GM18526 (cell line): ENCODE data around the gene SPHKAP.

Source experiments
- POLR2A ChIP-seq: IDR thresholded peaks from 3 replicates; pipeline ENCODE4 v1.6.1; 2011; ENCODE audit not compliant: insufficient read length; ENCODE audit errors: extremely low read depth

The SPHKAP gene

GRCh38 chr2:228063558-228063957 is 117.9 kb downstream of the SPHKAP start:
- no peak for TF ChIP-seq POLR2A

- no peak for TF ChIP-seq POLR2A
Measured at GRCh38 chr2:228059735-228060134, 121.8 kb downstream of the SPHKAP start.

GRCh38 chr2:228056293-228057097 is 125.0 kb downstream of the SPHKAP start:
- no peak for TF ChIP-seq POLR2A

- TF ChIP-seq POLR2A, result no peak
Measured at GRCh38 chr2:228048838-228049490, 132.5 kb downstream of the SPHKAP start.

- no peak for TF ChIP-seq POLR2A
Measured at GRCh38 chr2:228040995-228041394, 140.5 kb downstream of the SPHKAP start.

- TF ChIP-seq POLR2A, result no peak
Measured at GRCh38 chr2:228039752-228040534, 141.5 kb downstream of the SPHKAP start.

- TF ChIP-seq POLR2A, result no peak
Measured at GRCh38 chr2:228038967-228039366, 142.5 kb downstream of the SPHKAP start.

- TF ChIP-seq POLR2A, result no peak
Measured at GRCh38 chr2:228037915-228038314, 143.6 kb downstream of the SPHKAP start.

GRCh38 chr2:228023619-228024018 is 157.9 kb downstream of the SPHKAP start:
- no peak for TF ChIP-seq POLR2A

GRCh38 chr2:228018311-228018710 is 163.2 kb downstream of the SPHKAP start:
- TF ChIP-seq POLR2A, result no peak

GRCh38 chr2:228017784-228018183 is 163.7 kb downstream of the SPHKAP start:
- no peak for TF ChIP-seq POLR2A

- TF ChIP-seq POLR2A, result no peak
Measured at GRCh38 chr2:228016402-228016801, 165.1 kb downstream of the SPHKAP start.

- no peak for TF ChIP-seq POLR2A
Measured at GRCh38 chr2:228015741-228016140, 165.7 kb downstream of the SPHKAP start.

- TF ChIP-seq POLR2A, result no peak
Measured at GRCh38 chr2:227996366-227996765, 185.1 kb downstream of the SPHKAP start.

- no peak for TF ChIP-seq POLR2A
Measured at GRCh38 chr2:227990937-227991336, 190.6 kb downstream of the SPHKAP start.

GRCh38 chr2:227973241-227973640 is 208.2 kb downstream of the SPHKAP start:
- TF ChIP-seq POLR2A, result no peak
